T47D (cell line): ENCODE results near the gene SMAP1.

ENCODE experiments used
- DNase-seq, 2 experiments: peaks; one replicate each; pipeline versions ENCODE4 v3.0.0 to v3.0.0-alpha.2; 2011 to 2012; ENCODE audit warnings: low read depth in 1 of 2, low spot score in 1 of 2
- JUND ChIP-seq: IDR thresholded peaks from 2 replicates; pipeline ENCODE4 v1.6.1; 2012; ENCODE audit warnings: low read depth
- in situ Hi-C: cut with HindIII; loops from 2 replicates; pipeline ENCODE4 v1.10.0; 2016; ENCODE audit warnings: low sequenced_read_pairs, low pct_unique_long_range_greater_than_20kb

The SMAP1 gene

DNA sequence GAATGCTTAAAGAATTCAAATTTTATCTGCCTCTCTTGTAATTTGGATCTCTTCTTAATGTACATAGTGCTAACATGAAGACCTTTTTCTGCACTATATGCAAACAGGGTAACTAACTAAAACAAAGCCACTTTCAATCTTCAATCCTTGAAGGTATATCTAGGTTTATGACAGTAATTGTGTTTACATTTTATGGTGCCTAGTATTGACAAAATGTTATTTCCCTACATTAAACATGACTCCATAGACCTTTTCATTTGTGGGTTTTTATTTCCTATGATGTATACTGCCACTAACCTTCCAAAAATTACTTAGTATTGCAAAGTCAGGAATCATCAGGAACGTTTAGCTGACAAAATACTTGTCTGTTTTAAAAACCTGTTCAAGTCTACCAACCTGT, 193.2 kb downstream of the SMAP1 start:
- no peak for TF ChIP-seq JUND
- in situ Hi-C loops, result no loop called here
- DNase-seq, result no peak

GRCh38 chr6:70863343-70863742, 195.7 kb downstream of the SMAP1 start:
- in situ Hi-C loops, result no loop called here
- DNase-seq, result no peak
- no peak for TF ChIP-seq JUND

GRCh38 chr6:70864401-70864800, 196.7 kb downstream of the SMAP1 start:
- in situ Hi-C loops, result no loop called here
- TF ChIP-seq JUND, result no peak
- DNase-seq, result no peak

GRCh38 chr6:70872469-70872868, 204.8 kb downstream of the SMAP1 start:
- no peak for DNase-seq
- no peak for TF ChIP-seq JUND
- in situ Hi-C loops, result no loop called here

DNA sequence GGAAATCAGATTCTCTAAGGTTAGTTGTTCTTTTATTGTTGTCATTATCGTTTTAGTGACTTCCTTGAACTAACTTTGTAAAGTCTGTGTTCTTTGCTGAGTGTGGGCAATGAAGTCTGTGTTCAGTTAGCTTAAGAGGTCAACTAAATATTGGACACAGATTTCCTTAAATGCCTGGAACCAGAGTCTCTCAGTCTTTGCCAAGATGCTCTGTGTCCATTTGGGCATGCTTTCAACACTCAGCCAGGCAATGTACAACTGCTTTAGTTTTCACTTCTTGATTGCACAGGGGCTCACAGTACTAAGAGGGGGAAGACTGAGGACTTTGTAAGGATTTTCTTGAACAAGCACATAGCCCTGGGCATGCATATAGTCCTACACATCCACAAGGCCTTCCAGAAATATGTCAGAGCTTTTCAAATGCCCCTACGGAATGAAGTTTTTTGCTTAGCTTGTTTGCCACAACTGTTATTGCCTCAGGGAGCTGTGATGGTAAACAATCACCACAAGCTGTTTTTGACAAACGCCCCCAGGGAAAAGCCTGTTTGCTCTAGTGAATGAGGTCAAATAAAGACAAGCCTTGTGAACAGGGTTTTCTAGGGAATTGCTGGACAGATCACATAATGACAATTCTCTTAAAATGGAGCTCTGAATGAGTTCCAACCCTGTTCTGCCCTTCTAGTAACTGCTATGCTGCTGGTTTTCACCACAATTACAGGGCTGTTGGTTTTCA, 206.7 kb downstream of the SMAP1 start:
- no peak for TF ChIP-seq JUND
- DNase-seq, result peak in 1 of 2 experiments; percentile 71
- in situ Hi-C loops, result no loop called here

DNA sequence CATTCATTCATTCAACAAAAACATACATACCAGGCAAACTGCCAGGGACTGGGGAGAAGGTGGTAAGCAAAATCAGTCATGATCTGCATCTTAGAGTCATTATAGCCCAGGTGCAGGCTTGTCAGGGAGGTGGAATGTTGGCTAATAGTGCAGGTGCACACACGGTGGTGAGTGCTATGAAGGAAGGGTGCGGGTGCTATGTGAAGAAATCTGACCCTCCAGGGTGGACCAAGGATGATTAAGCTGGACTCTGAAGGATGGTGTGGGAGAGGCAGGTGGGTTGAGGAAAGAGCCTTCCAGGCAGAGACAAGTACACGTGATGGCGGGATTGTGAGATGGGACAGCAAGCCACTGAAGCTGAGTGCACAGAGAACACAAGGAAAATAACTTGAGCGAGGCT, 211.8 kb downstream of the SMAP1 start:
- in situ Hi-C loops, result no loop called here
- no peak for TF ChIP-seq JUND
- no peak for DNase-seq

GRCh38 chr6:70884074-70884983, 216.6 kb downstream of the SMAP1 start:
- DNase-seq, result peak; percentile 57 to 69
- in situ Hi-C loops, result no loop called here
- no peak for TF ChIP-seq JUND

GRCh38 chr6:70886071-70886470, 218.4 kb downstream of the SMAP1 start:
- DNase-seq, result no peak
- in situ Hi-C loops, result no loop called here
- no peak for TF ChIP-seq JUND

GRCh38 chr6:70886661-70887060, 219.0 kb downstream of the SMAP1 start:
- in situ Hi-C loops, result no loop called here
- DNase-seq, result no peak
- TF ChIP-seq JUND, result no peak

GRCh38 chr6:70889270-70889669, 221.6 kb downstream of the SMAP1 start:
- in situ Hi-C loops, result no loop called here
- no peak for TF ChIP-seq JUND
- no peak for DNase-seq

GRCh38 chr6:70894001-70894400, 226.3 kb downstream of the SMAP1 start:
- DNase-seq, result no peak
- in situ Hi-C loops, result no loop called here
- TF ChIP-seq JUND, result no peak

DNA sequence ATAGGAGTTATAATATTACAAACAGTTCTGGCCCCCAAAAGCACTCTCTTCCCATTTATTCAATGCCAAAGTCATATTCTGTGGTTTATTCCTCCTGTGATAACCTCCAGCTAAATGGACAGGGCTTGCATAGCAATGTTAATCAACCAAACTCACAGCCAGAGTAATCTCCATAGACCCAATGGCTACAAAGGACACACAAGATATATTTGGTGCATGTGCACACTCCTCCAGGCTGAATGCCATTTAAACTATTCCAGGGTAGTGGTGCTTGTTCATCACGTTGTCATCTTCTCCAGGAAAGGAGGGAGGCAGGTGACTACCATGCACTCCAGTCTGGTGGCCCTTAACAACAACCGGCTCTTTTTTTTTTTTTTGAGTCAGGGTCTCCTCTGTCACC, 232.4 kb downstream of the SMAP1 start:
- in situ Hi-C loops, result no loop called here
- no peak for TF ChIP-seq JUND
- DNase-seq, result no peak

GRCh38 chr6:70901324-70901723, 233.6 kb downstream of the SMAP1 start:
- in situ Hi-C loops, result no loop called here
- TF ChIP-seq JUND, result no peak
- peak in 1 of 2 experiments; percentile 13 for DNase-seq
